ENCODE data around the gene DYNC2I2. TPM values are rescaled to one million over a fixed set of nuclear protein-coding genes. Genes with fewer than 3 reads are reported as not detected.
A peak's percentile ranks its signal among the peaks of the same experiment; 100 is the strongest.
"Not testable (repeated sequence)": the region's sequence is repeated elsewhere in the genome, so short reads cannot be mapped to it uniquely, and the experiment has no call there.

The DYNC2I2 gene
- total RNA-seq, 3 donors from 2014 or later, result 36.7 to 46.3 (median 43.7) TPM

DNA sequence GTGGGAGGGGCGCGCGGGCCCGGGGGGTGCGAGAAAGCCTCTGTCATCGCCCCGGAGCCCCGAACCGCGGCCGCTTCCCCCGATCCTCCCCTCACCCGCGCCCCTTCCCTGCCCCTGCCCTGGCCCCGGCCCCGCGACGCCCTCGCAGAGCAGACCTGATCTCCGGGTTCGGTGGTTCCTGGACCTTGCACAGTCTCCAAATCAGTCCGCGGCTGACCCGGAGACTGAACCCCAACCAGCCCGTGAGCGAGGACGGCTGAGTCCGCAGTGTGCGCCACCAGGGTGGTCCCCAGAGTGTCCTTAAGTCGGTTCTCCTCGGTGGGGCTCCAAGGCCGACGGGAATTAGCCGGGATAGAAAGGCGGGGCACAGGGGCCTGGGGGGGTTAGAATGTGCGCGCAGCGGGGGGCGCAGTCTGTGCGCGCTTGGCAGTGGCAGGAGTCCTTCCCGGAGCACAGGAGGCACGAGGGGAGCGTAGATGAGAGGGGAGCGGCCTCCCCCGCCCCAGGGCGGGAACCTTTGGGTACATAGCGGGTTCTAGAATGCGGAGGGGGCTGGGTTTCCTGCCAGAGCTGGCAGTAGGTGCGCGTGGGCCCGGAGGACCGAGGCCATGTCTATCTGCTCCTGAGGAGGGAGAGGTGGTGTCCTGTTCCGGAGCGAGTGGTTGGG lies 46.4 kb upstream of the DYNC2I2 start:
- peak overlapping the region; percentile 22 for H3K4me3 ChIP-seq
- no peak for TF ChIP-seq CTCF (IDR thresholded peaks at IDR 0.05)
- DNase-seq, result peak in 2 of 3 donors; percentile 53 to 58
- no peaks in the 10 kb centered on the region for H3K9me3 ChIP-seq
- H3K36me3 ChIP-seq (ENCODE audit: low read depth), result no peaks in the 10 kb centered on the region
- intact Hi-C loops (cut with DNase I, micrococcal nuclease), result no loop called here
- H3K4me1 ChIP-seq (ENCODE audit: low read depth), result peaks cover 4% of the 10 kb centered on the region
- peak; percentile 41 for ATAC-seq

DNA sequence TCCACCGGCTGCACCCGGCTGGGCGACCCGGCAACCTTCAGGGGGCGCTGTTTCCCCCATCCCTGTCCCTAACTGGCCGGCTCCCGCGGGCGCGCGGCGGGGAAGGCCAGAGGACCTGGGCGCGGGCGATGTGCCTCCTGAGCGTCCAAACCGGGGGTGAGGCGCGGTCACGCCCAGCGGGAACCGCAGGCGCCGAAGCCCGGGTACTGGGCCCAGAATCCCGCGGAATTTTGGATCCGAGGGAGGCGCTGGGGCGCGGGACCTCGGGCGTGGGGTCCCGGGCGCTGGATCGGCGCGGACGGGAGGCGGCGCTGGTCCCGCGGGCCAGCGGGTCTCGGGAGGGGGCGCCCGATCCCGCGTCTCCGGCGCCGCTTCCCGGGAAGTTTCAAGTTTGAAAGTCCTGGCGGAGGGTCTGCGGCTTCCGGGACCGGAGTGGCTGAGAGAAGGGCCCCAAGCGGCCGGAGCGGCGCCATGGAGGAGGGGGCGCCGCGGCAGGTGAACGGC lies 45.9 kb upstream of the DYNC2I2 start, which contains the start of gene PKN3:
Gene PKN3 (plus strand): TSS at position 59 of the 504 bp plus-strand sequence. CDS start 413 bp downstream, at position 472.
- peak within 1 kb of the TSS; percentile 22 for H3K4me3 ChIP-seq
- peak; percentile 81 for TF ChIP-seq CTCF (IDR thresholded peaks at IDR 0.05)
- intact Hi-C loops (cut with DNase I, micrococcal nuclease), result no loop called here
- H3K9me3 ChIP-seq, result no peaks in the 10 kb centered on the region
- ATAC-seq, result peak; percentile 95
- DNase-seq, result peak; percentile 88 to 94 (median 91)
- peaks cover 4% of the 10 kb centered on the region for H3K4me1 ChIP-seq (ENCODE audit: low read depth)
- H3K36me3 ChIP-seq (ENCODE audit: low read depth), result no peaks in the 10 kb centered on the region

GRCh38 chr9:128701227-128701854 lies 44.7 kb upstream of the DYNC2I2 start:
- Histone ChIP-seq H3K36me3 (ENCODE audit: low read depth) (no peaks in the 10 kb centered on the region), H3K9me3 (no peaks in the 10 kb centered on the region), H3K4me1 (ENCODE audit: low read depth) (peaks cover 4% of the 10 kb centered on the region), H3K4me3 (no peak overlapping the region)
- no peak for ATAC-seq
- intact Hi-C loops (cut with DNase I, micrococcal nuclease), result no loop called here
- DNase-seq, result peak in 2 of 3 donors; percentile 18 to 28
- no peak for TF ChIP-seq CTCF (IDR thresholded peaks at IDR 0.05)

GRCh38 chr9:128699096-128699795 lies 42.6 kb upstream of the DYNC2I2 start:
- peak in 2 of 3 donors; percentile 16 to 20 for DNase-seq
- H3K4me1 ChIP-seq (ENCODE audit: low read depth); ATAC-seq; H3K9me3 ChIP-seq; intact Hi-C loops (cut with DNase I, micrococcal nuclease); H3K4me3 ChIP-seq; H3K36me3 ChIP-seq (ENCODE audit: low read depth): not testable (repeated sequence)

- ATAC-seq, result peak; percentile 18
- peak in 1 of 3 donors; percentile 5 for DNase-seq
- intact Hi-C loops (cut with DNase I, micrococcal nuclease), result no loop called here
- Histone ChIP-seq H3K36me3 (ENCODE audit: low read depth) (peaks cover 11% of the 10 kb centered on the region), H3K4me3 (no peak overlapping the region), H3K4me1 (ENCODE audit: low read depth) (peaks cover 4% of the 10 kb centered on the region), H3K9me3 (no peaks in the 10 kb centered on the region)
- TF ChIP-seq CTCF (IDR thresholded peaks at IDR 0.05), result no peak
These were observed 40.5 kb upstream of the DYNC2I2 start for GRCh38 chr9:128696923-128697707.

Measured in mucosa of descending colon (tissue), 3 donors.